ENCODE data around the gene WEE2.

- TF ChIP-seq CTCF (IDR thresholded peaks at IDR 0.05; ENCODE audit: low read depth, low read length, poor library complexity, severe bottlenecking) (no peak), EZH2phosphoT487 (IDR thresholded peaks at IDR 0.05; ENCODE audit: borderline replicate concordance, low read length) (no peak)
Observed at GRCh38 chr7:141706239-141707064, 1.7 kb upstream of the WEE2 start.
